HG03064 (cell line): ENCODE data around the gene SLC19A1.

Source experiments
- ATAC-seq: cut with Tn5 transposase; IDR thresholded peaks from one replicate; pipeline ENCODE4 v1.9.1; 2021; ENCODE audit warnings: low read depth; ENCODE audit not compliant: unreplicated experiment

SLC19A1 gene

DNA sequence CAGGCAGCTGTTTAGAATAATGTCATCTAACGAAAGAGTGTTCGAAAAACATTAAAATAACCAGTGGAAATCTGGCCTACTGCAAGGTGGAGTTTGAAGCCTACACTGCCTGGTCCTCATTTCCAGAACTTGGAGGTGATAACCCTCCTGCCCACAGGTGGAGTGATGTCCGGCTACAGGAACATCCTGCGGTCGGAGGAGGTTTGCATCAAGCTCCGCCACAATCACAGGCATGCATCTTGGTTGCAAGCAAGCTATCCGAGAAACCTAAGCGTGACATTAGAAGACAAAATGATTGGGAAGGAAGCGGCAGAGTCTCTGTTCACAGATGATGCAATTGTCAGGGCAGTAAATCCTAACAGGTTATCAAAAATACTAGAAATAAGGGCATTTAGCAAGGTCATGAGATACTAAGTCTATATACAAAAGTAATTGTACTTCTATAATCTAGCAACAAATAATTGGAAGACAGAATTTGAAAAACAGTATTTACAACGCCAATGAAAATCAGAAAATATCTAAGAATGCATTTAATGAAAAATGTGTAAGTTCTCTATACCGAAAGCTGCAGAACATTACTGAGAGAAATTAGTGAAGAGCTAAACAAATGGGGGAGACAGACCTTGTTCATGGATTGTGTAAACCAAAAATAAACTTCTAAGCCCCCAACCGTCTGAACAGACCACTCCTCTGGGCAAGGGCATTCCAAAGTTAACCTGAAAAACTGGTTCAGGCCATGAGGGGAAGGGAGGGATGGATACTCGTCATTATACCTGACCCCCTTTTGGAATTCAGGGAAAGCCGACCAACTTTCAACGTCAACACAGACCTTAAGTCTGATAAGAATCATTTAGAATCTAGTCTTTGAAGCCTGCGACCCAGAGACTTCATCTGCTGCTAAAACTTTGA is 4.7 kb upstream of the SLC19A1 start:
- no peak for ATAC-seq

DNA sequence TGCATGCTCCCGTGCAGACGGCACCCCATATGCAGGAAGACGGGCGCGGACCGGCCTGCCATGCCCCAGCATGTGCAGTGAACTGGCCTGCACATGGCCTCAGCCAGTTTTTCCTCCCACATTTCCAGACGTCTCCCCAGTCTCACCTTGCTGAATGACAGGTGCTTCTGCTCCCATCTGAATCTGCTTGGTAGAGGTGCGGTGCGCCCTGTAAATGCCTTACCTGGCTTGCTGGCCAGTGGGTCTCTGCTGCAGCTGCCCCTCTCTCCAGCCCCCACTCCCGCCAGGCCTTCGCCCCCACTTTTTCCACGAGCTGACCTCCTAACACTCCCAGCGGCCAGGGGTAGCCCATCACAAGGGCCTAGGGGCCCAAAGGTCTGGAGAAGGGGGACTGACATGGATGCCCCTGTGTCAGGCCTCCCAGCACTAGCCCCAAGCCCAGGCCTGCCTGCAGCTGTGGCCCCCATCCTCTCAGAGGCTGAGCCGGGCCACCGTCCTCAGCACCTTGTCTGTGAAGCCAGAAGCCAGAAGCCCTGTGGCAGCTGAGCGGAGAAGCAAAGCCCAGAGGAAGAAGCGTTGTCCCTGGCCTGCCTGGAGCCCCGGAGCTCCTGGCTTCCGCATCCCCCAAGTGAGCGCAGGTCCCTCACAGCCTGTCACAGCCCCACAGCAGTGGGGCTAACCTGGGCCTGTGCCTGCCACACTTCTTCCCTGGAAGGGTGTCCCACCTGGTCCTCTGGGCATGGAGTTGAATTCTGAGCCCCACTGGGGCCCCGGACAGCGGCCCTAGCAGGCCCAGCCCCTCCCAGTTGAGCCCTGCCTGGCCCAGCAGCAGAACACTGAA is 3.7 kb upstream of the SLC19A1 start:
- ATAC-seq = no peak

DNA sequence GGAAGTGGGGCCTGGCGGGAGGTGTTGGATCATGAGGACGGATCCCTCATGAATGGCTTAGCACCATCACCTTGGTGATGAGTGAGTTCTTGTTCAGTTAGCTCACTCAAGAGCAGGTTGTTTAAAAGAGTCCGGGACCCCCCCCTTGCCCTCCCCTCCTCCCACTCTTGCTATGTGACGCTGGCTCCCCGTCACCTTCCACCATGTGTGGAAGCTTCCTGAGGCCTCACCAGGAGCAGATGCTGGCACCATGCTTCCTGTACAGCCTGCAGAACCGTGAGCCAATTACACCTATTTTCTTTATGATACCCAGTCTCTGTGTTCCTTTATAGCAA is 3.0 kb upstream of the SLC19A1 start:
- ATAC-seq = no peak

DNA sequence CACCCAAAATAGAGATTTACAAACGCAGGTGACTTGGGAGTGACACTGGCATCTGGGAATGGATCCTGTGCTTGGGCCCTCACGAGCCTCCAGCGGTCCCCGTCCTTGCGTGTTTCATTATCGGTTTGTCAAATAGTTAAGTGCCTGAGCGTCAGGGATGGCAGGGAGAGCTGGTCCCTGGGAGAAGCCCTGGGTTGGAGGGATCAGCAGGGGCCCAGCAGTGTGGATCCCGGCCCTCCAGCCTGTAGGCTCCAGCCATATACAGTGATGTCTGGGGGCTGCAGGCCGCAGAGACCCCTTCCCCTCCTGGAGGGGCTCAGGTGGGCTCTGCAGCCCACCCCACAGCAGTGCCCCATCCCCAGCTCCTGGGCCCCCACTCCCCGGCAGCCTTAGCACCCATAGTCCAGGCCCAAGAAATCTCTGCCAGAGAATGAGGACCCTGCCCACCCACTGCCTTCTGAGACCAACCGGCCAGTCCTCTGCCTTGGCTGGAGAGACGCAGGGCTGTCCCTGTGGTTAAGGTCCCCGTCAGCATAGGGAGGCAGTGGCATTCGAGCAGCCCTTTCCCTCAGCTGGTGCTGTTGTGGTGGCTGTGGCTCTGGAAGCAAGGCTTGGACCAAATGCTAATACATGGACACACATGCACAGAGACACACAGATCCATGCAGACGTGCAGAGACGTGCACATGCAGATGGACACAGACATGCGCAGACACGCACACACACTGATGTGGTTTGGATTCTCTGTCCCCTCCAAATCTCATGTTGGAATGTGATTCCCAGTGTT is 2.4 kb upstream of the SLC19A1 start:
- ATAC-seq = no peak

DNA sequence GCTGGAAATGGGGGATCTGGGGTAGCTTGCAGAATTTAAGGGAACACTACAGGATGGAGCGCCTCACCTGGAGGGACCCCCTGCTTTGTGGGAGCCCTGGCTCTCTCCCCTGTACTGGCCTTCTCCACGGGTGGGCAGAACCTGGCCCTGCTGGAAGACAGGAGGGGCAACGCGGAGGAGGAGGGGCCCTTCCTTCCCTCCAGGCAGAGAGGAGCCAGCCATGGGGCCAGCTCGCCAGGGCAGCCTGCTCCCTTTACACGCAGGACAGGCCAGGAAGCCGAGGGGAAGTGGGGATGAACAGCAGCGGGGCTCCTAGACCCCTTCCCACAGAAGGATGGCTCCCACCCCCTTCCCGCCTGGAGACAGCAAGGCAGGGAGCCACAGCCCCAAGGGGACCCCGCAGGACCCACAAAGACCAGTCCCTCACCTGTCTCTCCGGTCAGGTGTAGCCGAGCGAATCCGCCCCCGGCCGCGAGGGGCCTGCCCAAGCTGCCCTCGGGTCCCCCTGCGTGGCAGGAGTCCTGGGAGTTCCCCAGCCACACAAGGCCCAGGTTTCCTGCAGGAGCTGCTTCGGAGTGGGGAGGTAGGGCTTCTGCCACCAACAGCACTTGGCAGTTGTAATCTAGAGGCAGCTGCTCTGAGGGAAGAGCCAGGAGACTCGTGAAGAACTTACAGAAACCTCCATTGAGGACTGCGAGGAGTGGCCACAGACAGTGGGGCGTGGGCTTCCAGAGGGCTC is 1.6 kb upstream of the SLC19A1 start:
- no peak for ATAC-seq

DNA sequence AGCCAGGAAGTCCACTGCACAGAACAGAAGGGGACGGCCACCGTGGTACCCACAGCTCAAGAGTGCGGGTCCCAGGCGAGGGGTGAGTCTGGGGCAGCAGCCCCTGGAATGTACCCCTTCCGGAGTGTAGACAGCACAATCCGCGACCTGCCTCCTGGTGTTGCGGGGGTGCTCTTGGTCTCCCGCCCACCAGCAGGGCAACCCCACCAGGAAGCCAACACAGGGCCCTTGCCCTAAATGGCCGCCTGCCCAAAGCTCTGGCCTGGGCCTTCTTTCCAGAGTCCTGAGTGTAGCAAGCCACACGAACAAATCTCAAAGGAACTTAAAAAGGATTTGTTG is 1.1 kb upstream of the SLC19A1 start:
- ATAC-seq = no peak

DNA sequence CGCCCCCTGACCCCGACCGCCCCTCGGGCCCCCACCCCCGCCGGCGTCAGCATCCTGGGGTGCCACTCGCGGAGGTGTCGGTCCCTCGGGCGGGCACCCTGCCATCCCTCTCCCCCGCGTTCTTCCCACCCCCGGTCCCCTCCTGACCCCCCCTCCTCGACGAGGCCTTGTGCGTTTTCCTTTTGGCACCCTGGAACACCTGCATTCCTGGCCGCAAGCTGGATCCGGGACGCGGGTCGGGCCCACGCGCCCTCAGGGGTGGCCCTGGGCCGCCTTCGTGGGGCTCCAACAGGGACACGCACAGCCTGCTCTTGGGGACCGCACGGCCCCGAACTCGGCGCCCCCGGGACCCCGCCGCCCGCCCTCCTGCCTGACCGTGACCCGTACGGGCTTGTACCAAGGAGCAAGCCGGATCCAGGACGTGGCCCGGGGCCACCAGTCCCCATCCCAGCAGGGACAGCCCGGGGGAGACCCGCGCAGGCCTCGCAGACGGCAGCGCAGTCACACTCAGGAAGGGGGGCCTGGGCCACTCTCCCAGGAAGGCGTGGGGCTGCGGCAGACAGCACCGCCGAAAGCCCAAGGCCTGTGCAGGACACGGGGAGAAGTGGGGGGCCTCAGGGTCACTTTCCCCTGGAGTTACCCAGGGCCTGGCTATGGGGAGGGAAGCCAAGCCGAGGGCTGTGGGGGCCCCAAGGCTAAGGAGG is 579 bp upstream of the SLC19A1 start:
- no peak for ATAC-seq

DNA sequence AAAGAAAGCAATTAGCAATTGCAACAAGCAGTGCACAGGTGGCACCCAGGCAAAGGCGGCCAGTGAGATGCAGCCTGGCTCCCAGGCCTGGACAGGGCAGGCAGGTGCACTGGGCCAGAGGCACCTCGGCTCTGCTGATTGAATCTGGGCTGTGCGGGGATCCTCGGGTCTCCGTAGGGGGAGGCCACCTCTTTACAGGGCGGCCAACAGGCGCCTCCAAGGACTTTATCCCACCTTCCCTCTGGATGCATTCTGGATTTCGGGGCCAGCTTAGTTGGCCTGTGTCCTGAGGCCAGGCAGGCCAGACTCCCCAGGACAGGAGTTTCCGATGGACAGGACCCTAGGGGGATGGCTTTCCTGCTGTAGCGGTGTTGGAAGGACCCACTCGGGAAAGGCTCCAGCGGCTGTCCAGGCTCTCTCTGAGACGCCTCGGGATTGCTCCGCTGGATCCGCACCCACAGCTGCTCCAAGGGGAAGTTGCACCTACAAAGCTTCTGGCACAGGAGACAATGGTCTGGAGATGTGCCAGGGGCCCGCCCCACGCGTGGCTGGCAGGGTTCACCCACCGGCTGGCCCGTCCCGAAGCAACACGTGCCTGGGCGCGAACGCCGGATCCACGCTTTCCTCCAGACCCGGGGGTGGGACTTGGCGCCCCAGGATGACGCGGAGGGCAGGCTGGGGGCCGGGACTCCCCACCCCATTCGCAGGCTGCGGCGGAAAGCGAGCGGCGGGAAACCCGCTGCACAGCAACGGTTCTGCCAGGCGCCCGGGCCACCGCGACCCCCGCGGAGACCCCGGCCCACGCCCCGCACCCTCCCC is 810 bp downstream of the SLC19A1 start:
- no peak for ATAC-seq

DNA sequence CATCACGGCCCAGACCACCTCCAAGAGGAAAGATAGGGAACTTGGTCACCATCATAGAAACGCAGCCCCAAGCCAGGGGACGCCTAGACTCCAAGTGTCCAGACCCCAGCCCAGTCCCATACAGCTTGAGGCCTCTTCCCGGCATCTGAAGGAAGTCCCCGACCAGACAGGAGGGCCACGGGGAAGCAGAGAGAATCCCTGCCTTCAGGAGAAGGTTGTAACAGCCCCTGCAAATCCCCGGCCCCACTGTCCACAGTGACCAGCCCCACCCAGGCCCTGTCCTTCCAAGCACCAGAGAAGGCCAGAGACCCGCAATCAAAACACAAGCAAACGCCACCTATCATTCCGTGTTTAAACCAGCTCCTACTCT is 1.7 kb downstream of the SLC19A1 start:
- ATAC-seq = no peak

DNA sequence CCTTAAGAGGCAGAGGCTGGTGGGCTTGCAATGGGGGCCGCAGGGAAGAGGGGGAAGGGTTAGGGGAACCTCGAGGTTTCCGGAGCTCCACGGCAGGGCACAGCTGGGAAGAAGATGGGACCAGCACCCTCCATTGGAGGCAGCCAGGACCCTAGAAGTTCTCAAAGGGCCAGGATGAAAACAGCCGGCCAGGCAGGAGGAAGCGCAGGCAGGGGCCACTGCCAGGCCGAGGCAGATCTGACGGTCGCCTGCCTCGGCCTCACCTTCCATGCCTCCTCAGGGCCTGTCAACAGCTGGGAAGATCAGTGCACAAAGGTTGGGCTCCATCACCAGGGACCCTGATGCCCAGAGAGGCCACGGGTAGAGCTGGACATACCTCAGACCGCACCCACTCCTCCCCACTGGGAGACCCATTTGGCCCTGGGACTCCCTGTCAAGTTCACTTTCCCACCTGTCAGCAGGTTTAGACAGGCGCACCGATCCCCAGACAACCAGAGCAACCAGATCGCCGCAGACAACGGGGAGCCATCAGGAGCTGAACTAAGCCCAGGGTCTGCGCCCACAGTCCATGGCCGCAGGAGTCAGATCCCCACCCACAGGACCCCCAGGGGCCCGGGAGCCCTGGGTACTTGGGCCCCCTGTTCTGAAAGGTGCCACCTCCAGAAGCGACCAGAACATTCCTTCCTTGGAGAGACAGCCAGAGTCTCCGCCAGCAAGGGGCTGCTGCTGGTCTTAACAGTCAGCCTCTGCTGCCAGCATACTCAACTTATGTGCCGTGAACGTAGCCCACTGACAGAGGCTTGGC is 2.2 kb downstream of the SLC19A1 start:
- no peak for ATAC-seq

DNA sequence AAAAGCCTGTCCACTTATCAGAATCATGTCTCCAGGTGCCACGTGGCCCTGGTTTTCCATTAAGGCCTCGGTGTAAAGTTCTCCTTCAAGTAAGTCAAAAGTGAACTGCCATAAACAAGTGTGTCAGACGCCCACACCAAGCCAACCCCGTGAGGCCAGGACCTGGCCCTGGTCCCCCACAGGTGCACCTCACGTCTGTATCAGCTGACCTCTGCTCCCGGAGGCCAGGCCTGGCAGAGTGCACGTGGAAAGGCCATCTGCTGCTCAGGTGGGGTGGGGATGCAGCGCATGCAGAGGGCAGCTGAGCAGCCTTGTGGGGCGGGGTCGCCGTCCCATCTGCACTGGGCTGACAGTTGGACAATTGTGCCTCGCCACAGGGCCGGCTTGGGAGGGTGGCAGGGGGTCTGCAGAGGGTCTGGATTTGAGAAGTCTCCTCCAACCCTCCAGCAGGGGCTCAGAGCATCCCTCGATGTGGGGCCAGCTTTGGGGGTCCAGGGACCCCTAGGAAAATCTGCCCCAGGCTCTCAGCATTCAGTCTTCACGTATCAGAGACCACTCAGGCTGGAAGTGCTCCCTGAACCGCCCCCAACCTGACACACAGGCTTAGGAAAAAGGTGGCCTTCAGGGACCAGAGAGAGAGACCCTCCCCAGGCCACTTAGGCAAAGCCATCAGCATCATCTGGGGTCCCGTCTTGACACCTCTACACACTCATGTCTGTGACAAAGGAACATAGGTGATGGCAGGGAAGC is 3.0 kb downstream of the SLC19A1 start:
- no peak for ATAC-seq

DNA sequence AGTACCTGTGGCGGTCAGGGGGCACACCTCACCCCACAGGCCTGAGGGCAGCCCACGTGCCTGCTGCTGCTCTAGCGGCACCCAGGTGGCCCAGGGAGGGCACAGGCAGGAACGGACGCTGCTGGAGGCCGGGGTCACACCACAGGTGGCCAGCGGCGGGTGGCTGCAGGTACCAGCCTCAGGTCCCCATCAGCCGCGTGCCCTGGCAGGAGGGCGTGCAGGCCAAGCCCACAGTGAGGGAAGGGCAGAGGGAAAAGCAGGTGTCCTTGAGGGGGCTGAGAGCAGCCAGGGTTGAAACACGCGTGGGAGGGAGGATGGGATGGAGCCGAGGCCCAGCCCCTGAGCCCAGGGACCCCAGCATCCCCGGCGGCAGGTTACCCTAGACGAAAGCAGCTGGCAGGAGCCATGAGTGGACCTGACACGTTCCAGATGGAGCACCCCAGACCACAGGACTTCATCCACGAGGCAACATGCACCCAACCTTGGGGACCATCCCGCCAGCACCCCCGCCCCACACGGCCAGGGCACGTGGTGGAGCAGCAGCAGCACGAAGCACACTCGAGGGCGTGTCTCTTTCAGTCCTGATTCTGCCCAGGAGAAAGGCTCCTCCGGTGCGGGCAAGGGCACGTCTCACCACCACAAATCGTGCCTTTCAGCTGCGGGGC is 3.7 kb downstream of the SLC19A1 start:
- no peak for ATAC-seq

DNA sequence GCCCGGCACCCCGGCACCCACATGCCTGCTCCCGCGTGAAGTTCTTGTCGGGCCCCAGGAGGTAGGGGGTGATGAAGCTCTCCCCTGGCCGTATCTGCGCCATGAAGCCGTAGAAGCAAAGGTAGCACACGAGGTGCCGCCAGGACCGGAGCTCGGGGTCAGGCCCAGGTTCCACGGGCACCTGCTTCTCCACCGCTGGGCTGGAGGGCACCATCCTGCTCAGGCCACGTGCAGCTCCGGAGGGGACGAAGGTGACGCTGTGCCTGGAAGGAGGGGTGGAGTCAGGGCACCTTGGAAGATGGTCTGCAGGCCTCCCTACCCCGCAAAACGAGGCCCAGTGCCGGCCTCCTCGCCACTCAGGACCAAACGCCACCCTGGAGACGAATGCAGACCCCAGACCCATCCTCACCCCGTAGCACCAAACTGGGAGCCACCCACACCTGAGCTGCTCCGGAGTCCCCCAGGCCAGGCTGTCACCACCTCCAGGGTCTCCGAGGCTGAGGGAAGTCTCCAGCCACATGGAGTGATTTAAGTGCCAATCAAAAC is 4.4 kb downstream of the SLC19A1 start:
- ATAC-seq = no peak

DNA sequence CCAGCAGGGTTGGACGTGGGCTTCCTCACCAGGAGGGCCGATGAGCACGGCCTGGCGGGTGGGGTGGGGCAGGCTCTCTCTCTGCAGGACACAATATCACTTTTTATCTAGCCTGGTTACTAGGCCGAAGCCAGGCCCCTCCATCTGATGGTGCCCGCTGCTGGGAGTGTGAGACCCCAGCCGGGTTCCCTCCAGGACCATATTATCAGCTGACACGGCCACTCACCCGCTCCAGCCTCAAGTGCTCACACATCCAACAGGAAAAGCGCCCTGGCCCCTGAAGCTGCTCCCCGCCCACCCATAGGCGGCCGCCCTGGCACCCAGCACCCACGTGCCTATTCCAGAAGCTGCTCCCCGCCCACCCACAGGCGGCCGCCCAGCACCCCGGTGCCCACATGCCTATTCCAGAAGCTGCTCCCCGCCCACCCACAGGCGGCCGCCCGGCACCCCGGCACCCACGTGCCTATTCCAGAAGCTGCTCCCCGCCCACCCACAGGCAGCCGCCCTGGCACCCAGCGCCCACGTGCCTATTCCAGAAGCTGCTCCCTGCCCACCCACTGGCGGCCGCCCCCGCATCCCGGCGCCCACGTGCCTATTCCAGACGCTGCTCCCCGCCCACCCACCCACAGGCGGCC is 5.0 kb downstream of the SLC19A1 start:
- ATAC-seq = no peak

DNA sequence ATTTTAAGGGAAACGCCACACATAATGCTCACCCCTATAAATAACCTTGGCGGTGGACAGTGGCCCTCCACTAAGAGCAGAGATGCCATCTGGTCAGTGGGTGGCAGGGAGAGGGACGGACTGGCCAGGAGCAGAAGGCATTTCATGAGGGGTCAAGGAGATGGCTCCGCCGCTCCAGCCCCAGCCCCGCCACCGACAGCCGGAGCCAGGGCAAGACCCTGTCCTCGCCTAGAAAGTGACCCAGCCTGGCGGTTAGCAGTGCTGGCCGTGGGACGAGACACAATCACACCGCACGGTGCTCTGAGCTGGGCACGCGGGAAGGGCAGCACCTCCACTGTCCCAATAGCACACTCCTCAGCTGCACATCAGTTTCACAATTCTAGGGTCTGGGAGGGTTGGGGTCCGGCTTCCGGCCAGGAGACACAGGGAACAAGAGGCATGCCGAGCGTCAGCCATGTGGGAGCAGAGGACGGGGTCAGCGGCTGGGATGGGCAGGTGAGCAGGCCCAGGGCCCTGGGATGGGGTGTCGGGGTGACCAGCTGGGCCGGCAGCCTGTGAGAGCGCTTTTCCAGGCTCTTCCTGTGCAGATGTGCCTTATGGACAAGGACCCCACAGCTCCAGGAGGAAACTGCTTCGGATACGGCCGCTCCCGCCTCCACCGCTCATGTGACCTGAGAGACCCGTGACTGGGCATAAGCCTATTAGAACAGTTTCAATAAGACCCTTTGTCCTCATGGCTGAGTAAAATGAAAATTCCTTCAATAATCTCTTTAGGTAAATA is 5.7 kb downstream of the SLC19A1 start:
- ATAC-seq = no peak
